Neural cell (in vitro differentiated cells): Measurements from ENCODE around the gene RNF20.

ENCODE experiments used
- CTCF ChIP-seq: fragments of 450-650 bp; IDR thresholded peaks from 2 replicates; pipeline ENCODE4 v1.5.1; 2014; ENCODE audit warnings: antibody characterized with exemption, mild to moderate bottlenecking, moderate library complexity; ENCODE audit not compliant: poor library complexity, severe bottlenecking
- EP300 ChIP-seq: fragments of 450-650 bp; conservative IDR thresholded peaks from 2 replicates; pipeline ENCODE4 v1.6.1; 2014; ENCODE audit warnings: antibody characterized with exemption, mild to moderate bottlenecking, moderate library complexity; ENCODE audit not compliant: poor library complexity, severe bottlenecking
- EZH2 ChIP-seq: fragments of 200-600, 300-800 bp; shearing (Covaris generic), sonication (generic); IDR thresholded peaks from 2 replicates; pipeline ENCODE4 v1.6.1; 2014; ENCODE audit warnings: antibody characterized with exemption, low read length, borderline replicate concordance, mild to moderate bottlenecking; ENCODE audit not compliant: insufficient read depth, poor library complexity, severe bottlenecking
- POLR2AphosphoS5 ChIP-seq: IDR thresholded peaks from 2 replicates; pipeline ENCODE4 v1.6.1; 2012
- RAD21 ChIP-seq: fragments of 450-650 bp; conservative IDR thresholded peaks from 2 replicates; pipeline ENCODE4 v1.6.1; 2014; ENCODE audit warnings: antibody characterized with exemption, mild to moderate bottlenecking, moderate library complexity
- SMC3 ChIP-seq: fragments of 450-650 bp; conservative IDR thresholded peaks from 2 replicates; pipeline ENCODE4 v1.6.1; 2014; ENCODE audit warnings: antibody characterized with exemption, mild to moderate bottlenecking, moderate library complexity; ENCODE audit not compliant: poor library complexity
- TAF1 ChIP-seq: IDR thresholded peaks from 2 replicates; pipeline ENCODE4 v1.6.1; 2012; ENCODE audit warnings: low read depth

DNA sequence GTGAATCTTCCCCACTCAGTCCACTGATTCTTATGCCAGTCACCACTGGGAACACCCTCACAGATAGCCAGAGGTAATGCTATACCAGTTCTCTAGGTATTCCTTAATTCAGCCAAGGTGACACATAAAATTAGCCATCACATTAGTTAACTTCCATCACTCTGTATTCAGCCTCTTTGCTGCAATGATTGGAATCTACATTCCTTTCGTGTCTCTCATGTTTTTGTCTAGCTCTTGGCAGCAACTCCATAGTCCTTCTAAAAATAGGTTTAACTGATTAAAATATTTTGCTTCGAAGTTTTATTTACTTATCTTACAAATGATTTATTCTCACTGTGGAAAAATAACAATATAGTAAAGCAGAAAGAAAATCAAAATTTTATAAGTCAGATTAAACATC lies 19.6 kb upstream of the RNF20 start:
- TF ChIP-seq CTCF: no peak
- no peak for TF ChIP-seq POLR2AphosphoS5
- TF ChIP-seq EP300: no peak
- no peak for TF ChIP-seq EZH2
- TF ChIP-seq RAD21: no peak
- TF ChIP-seq SMC3: no peak
- no peak for TF ChIP-seq TAF1
